Naive B cell (primary cell): ENCODE measurements around the gene ADAMTS18. TPM values are rescaled to one million over a fixed set of nuclear protein-coding genes. Genes with fewer than 3 reads are reported as not detected.

Experiments
- ATAC-seq, 2 donors: fragments of 150-1000 bp; cut with Tn5 transposase; 2 replicates each; pipeline ENCODE4 v1.10.0; 2021; ENCODE audit warnings: low read depth in 2 of 2, mild to moderate bottlenecking in 2 of 2, moderate library complexity in 2 of 2
- DNase-seq: peaks from one replicate; pipeline ENCODE4 v3.0.0; 2022
- H3K27ac Mint-ChIP-seq, 6 donors: one replicate each; pipeline ENCODE4 v1.8.0; 2020 to 2022; ENCODE audit warnings: mild to moderate bottlenecking in 6 of 6, mixed read lengths in 6 of 6, moderate library complexity in 5 of 6, inconsistent platforms in 2 of 6
- H3K27me3 Mint-ChIP-seq, 3 donors: one replicate each; pipeline ENCODE4 v1.8.0; 2021 to 2022; ENCODE audit warnings: mixed read lengths in 3 of 3, mild to moderate bottlenecking in 1 of 3
- H3K36me3 Mint-ChIP-seq, 2 donors: one replicate each; pipeline ENCODE4 v1.8.0; 2020 to 2022; ENCODE audit warnings: mixed read lengths in 2 of 2, inconsistent platforms in 1 of 2, mild to moderate bottlenecking in 1 of 2
- H3K4me1 Mint-ChIP-seq, 3 donors: one replicate each; pipeline ENCODE4 v1.8.0; 2020 to 2022; ENCODE audit warnings: mixed read lengths in 3 of 3, inconsistent platforms in 1 of 3, mild to moderate bottlenecking in 1 of 3, moderate library complexity in 1 of 3
- H3K4me3 Mint-ChIP-seq, 8 donors: one replicate each; pipeline ENCODE4 v1.8.0; 2020 to 2022; ENCODE audit warnings: mild to moderate bottlenecking in 8 of 8, mixed read lengths in 8 of 8, moderate library complexity in 8 of 8, inconsistent platforms in 2 of 8
- H3K9me3 Mint-ChIP-seq, 7 donors: one replicate each; pipeline ENCODE4 v1.8.0; 2020 to 2022; ENCODE audit warnings: mixed read lengths in 7 of 7, mild to moderate bottlenecking in 5 of 7, inconsistent platforms in 2 of 7, moderate library complexity in 1 of 7
- polyA plus RNA-seq, 6 donors: library from polyadenylated mRNA; unstranded; fragments of 300-500 nt; fragmentation: Illumina TruSeq; gene quantifications; one replicate each; pipeline ENCODE4 v1.2.3, GENCODE V29; 2021; ENCODE audit warnings: low read depth in 6 of 6

ADAMTS18 gene
- polyA plus RNA-seq, 6 donors from 2014 or later: not detected

GRCh38 chr16:77452243-77452642 lies 17.4 kb upstream of the ADAMTS18 start:
- H3K9me3 Mint-ChIP-seq: peaks cover 0 to 3% (median 0%) of the 10 kb centered on the region in 7 donors
- peaks cover 16 to 34% (median 26%) of the 10 kb centered on the region in 3 donors for H3K27me3 Mint-ChIP-seq
- DNase-seq (no peak), ATAC-seq (no peak)
- H3K4me1 Mint-ChIP-seq: no peaks in the 10 kb centered on the region
- H3K4me3 Mint-ChIP-seq: no peak overlapping the region
- H3K36me3 Mint-ChIP-seq: no peaks in the 10 kb centered on the region
- no peak overlapping the region for H3K27ac Mint-ChIP-seq

- DNase-seq (no peak), ATAC-seq (no peak)
- Mint-ChIP-seq H3K27ac (peak overlapping the region in 1 of 6 donors; percentile 82), H3K4me3 (no peak overlapping the region), H3K27me3 (peaks cover 12 to 47% (median 23%) of the 10 kb centered on the region in 3 donors), H3K4me1 (no peaks in the 10 kb centered on the region), H3K36me3 (no peaks in the 10 kb centered on the region), H3K9me3 (peaks cover 0 to 3% (median 0%) of the 10 kb centered on the region in 7 donors)
Measured at GRCh38 chr16:77450790-77451487, 16.1 kb upstream of the ADAMTS18 start.

DNA sequence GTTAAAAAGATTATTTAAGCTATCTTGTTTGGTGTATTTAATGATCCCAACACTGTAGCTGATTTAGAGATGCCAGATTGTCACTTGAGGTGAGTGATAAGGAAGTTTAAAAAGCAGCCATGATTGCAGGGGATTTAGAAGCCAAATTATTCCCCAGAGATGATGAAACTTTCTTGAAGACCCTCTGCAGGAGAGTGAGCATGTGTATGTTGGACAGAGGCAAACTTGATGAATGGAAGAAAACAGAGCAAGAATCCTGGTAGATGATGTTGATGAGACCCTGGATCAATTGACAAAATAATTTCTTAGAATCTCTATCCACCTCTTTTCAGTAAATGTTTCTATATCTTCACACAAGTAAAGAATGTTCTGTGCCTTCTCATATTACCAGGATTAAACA lies 14.4 kb upstream of the ADAMTS18 start:
- H3K4me3 Mint-ChIP-seq: no peak overlapping the region
- H3K36me3 Mint-ChIP-seq: no peaks in the 10 kb centered on the region
- H3K4me1 Mint-ChIP-seq: no peaks in the 10 kb centered on the region
- ATAC-seq: no peak
- no peak for DNase-seq
- H3K27me3 Mint-ChIP-seq: peaks cover 20 to 58% (median 30%) of the 10 kb centered on the region in 3 donors
- no peak overlapping the region for H3K27ac Mint-ChIP-seq
- H3K9me3 Mint-ChIP-seq: peaks cover 0 to 3% (median 0%) of the 10 kb centered on the region in 7 donors

DNA sequence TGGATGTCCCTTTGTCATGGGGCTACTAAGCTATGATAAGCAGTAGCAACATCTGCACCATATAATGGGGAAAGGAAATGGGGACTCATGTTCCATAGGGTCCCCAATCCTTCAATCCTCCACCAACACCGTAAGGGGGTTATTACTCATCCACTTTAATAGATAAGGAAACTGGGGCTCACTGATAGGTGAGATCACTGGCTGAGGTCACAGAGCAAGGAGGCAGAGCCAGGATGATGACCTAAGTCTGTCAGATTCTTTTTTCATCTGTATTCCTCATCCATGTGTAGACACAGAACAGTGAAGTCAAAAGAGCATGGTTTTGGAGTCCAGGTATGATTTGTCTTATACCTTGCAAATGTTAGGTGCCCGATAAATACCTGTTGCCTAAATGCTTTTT lies 10.5 kb upstream of the ADAMTS18 start:
- no peak overlapping the region for H3K27ac Mint-ChIP-seq
- peaks cover 0 to 3% (median 0%) of the 10 kb centered on the region in 7 donors for H3K9me3 Mint-ChIP-seq
- peaks cover 25 to 61% (median 31%) of the 10 kb centered on the region in 3 donors for H3K27me3 Mint-ChIP-seq
- H3K36me3 Mint-ChIP-seq: no peaks in the 10 kb centered on the region
- H3K4me1 Mint-ChIP-seq: no peaks in the 10 kb centered on the region
- no peak overlapping the region for H3K4me3 Mint-ChIP-seq
- ATAC-seq (no peak), DNase-seq (no peak)

- no peak for ATAC-seq
- H3K27me3 Mint-ChIP-seq: peaks cover 29 to 63% (median 30%) of the 10 kb centered on the region in 3 donors
- H3K4me3 Mint-ChIP-seq: no peak overlapping the region
- no peak for DNase-seq
- no peak overlapping the region for H3K27ac Mint-ChIP-seq
- no peaks in the 10 kb centered on the region for H3K4me1 Mint-ChIP-seq
- no peaks in the 10 kb centered on the region for H3K9me3 Mint-ChIP-seq
- no peaks in the 10 kb centered on the region for H3K36me3 Mint-ChIP-seq
Measured at GRCh38 chr16:77444147-77444460, 9.3 kb upstream of the ADAMTS18 start.

- no peaks in the 10 kb centered on the region for H3K9me3 Mint-ChIP-seq
- H3K27ac Mint-ChIP-seq: no peak overlapping the region
- ATAC-seq: no peak
- DNase-seq: no peak
- H3K36me3 Mint-ChIP-seq: no peaks in the 10 kb centered on the region
- no peaks in the 10 kb centered on the region for H3K4me1 Mint-ChIP-seq
- H3K4me3 Mint-ChIP-seq: no peak overlapping the region
- peaks cover 32 to 67% (median 34%) of the 10 kb centered on the region in 3 donors for H3K27me3 Mint-ChIP-seq
Measured at GRCh38 chr16:77443357-77444146, 8.7 kb upstream of the ADAMTS18 start.

GRCh38 chr16:77442078-77442477 lies 7.2 kb upstream of the ADAMTS18 start:
- H3K4me3 Mint-ChIP-seq: no peak overlapping the region
- H3K36me3 Mint-ChIP-seq: no peaks in the 10 kb centered on the region
- peaks cover 40 to 70% (median 42%) of the 10 kb centered on the region in 3 donors for H3K27me3 Mint-ChIP-seq
- no peak overlapping the region for H3K27ac Mint-ChIP-seq
- DNase-seq (no peak), ATAC-seq (no peak)
- no peaks in the 10 kb centered on the region for H3K4me1 Mint-ChIP-seq
- no peaks in the 10 kb centered on the region for H3K9me3 Mint-ChIP-seq

GRCh38 chr16:77439106-77439505 lies 4.3 kb upstream of the ADAMTS18 start:
- peak overlapping the region in 1 of 8 donors; percentile 22 for H3K4me3 Mint-ChIP-seq
- peaks cover 0 to 7% of the 10 kb centered on the region in 2 donors for H3K36me3 Mint-ChIP-seq
- H3K4me1 Mint-ChIP-seq: no peaks in the 10 kb centered on the region
- DNase-seq (no peak), ATAC-seq (no peak)
- no peak overlapping the region for H3K27ac Mint-ChIP-seq
- H3K9me3 Mint-ChIP-seq: no peaks in the 10 kb centered on the region
- H3K27me3 Mint-ChIP-seq: peaks cover 44 to 63% (median 51%) of the 10 kb centered on the region in 3 donors

GRCh38 chr16:77437859-77438258 lies 3.0 kb upstream of the ADAMTS18 start:
- ATAC-seq (no peak), DNase-seq (no peak)
- Mint-ChIP-seq H3K9me3 (no peaks in the 10 kb centered on the region), H3K27me3 (peaks cover 47 to 66% (median 57%) of the 10 kb centered on the region in 3 donors), H3K36me3 (peaks cover 0 to 7% of the 10 kb centered on the region in 2 donors), H3K4me3 (no peak overlapping the region), H3K4me1 (peaks cover 0 to 2% (median 0%) of the 10 kb centered on the region in 3 donors), H3K27ac (no peak overlapping the region)

GRCh38 chr16:77435272-77435820 lies 512 bp upstream of the ADAMTS18 start:
- peaks cover 64 to 75% (median 69%) of the 10 kb centered on the region in 3 donors for H3K27me3 Mint-ChIP-seq

GRCh38 chr16:77434022-77434529 lies 758 bp downstream of the ADAMTS18 start:
- Mint-ChIP-seq H3K27me3 (peaks cover 69 to 71% (median 70%) of the 10 kb centered on the region in 3 donors), H3K4me3 (no peak overlapping the region), H3K27ac (no peak overlapping the region), H3K9me3 (peaks cover 0 to 2% (median 0%) of the 10 kb centered on the region in 7 donors), H3K4me1 (peaks cover 0 to 2% (median 0%) of the 10 kb centered on the region in 3 donors), H3K36me3 (peaks cover 0 to 7% of the 10 kb centered on the region in 2 donors)
- ATAC-seq (no peak), DNase-seq (no peak)

More at GRCh38 chr16:77435272-77435820, 512 bp upstream of the ADAMTS18 start:
- ATAC-seq (no peak), DNase-seq (no peak)
- Mint-ChIP-seq H3K27ac (no peak overlapping the region), H3K4me3 (no peak overlapping the region), H3K36me3 (peaks cover 0 to 7% of the 10 kb centered on the region in 2 donors), H3K4me1 (peaks cover 0 to 2% (median 0%) of the 10 kb centered on the region in 3 donors), H3K9me3 (no peaks in the 10 kb centered on the region)

DNA sequence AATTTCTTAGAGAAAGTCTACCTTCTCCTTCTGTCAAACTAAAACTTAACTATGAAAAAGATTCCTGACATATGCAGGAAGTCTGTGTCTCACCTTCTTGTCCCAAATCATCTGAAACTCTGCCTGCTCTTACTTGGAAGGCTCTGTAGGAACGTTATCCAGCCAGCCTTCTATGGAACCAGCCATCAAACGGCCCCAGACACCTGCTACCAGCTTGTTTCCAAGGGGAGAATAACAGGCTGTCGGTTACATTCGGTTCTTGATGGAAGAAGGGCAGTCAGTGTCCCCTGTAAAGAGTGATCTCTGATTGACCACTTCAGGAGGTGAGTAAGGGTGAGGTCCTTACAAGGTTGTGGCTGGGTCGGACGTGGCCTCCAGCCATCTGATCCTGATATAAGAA lies 1.7 kb downstream of the ADAMTS18 start:
- Mint-ChIP-seq H3K9me3 (peaks cover 0 to 11% (median 1%) of the 10 kb centered on the region in 7 donors), H3K4me3 (no peak overlapping the region), H3K27me3 (peaks cover 63 to 76% (median 70%) of the 10 kb centered on the region in 3 donors), H3K4me1 (peaks cover 0 to 2% (median 0%) of the 10 kb centered on the region in 3 donors), H3K27ac (no peak overlapping the region), H3K36me3 (peaks cover 0 to 7% of the 10 kb centered on the region in 2 donors)
- DNase-seq (no peak), ATAC-seq (no peak)

DNA sequence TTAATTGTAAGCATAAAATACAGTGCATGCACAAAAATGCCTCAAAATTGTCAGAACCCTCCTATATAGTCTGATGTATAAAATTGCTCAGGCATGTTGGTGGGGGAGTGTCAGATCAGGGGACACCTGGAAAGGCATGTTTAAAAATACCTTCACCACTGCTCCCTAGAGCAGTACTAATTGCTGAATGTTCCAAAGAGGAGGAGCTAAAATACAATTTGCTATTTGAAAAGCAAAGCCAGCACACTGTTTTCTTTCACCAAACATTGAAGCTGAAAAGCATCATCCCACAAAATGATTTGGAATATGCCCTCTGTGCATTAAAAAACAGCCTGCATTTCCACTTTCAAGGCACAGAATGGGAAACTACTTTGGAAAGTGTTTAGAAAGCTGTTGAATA lies 2.6 kb downstream of the ADAMTS18 start:
- H3K4me1 Mint-ChIP-seq: peaks cover 0 to 2% (median 0%) of the 10 kb centered on the region in 3 donors
- DNase-seq: no peak
- H3K27me3 Mint-ChIP-seq: peaks cover 55 to 68% (median 66%) of the 10 kb centered on the region in 3 donors
- H3K27ac Mint-ChIP-seq: no peak overlapping the region
- H3K9me3 Mint-ChIP-seq: peaks cover 0 to 13% (median 1%) of the 10 kb centered on the region in 7 donors
- H3K36me3 Mint-ChIP-seq: peaks cover 0 to 7% of the 10 kb centered on the region in 2 donors
- no peak for ATAC-seq
- H3K4me3 Mint-ChIP-seq: no peak overlapping the region
